Fibroblast of skin of back (primary cell): ENCODE results near the gene TPD52L2.
"Not testable (repeated sequence)": the region's sequence is repeated elsewhere in the genome, so short reads cannot be mapped to it uniquely, and the experiment has no call there.

Source experiments
- DNase-seq: peaks from one replicate; pipeline ENCODE4 v3.0.0-alpha.2; 2013

The TPD52L2 gene

DNA sequence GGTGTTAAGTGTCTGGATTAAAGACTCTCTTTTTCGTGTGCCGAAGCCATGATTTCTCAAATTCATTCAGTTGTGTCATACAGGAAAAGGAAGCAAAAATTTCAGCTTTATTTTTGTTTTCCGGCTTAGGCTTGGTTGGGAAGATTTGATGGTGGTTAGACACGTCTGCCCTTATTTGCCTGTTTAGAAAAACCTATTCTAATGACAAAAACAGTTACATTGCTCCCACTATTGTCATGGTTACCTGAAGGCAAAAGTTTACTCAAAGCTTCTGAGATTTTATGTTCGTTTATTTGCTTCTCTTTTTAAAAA, 30.8 kb downstream of the TPD52L2 start:
- DNase-seq, result no peak

DNA sequence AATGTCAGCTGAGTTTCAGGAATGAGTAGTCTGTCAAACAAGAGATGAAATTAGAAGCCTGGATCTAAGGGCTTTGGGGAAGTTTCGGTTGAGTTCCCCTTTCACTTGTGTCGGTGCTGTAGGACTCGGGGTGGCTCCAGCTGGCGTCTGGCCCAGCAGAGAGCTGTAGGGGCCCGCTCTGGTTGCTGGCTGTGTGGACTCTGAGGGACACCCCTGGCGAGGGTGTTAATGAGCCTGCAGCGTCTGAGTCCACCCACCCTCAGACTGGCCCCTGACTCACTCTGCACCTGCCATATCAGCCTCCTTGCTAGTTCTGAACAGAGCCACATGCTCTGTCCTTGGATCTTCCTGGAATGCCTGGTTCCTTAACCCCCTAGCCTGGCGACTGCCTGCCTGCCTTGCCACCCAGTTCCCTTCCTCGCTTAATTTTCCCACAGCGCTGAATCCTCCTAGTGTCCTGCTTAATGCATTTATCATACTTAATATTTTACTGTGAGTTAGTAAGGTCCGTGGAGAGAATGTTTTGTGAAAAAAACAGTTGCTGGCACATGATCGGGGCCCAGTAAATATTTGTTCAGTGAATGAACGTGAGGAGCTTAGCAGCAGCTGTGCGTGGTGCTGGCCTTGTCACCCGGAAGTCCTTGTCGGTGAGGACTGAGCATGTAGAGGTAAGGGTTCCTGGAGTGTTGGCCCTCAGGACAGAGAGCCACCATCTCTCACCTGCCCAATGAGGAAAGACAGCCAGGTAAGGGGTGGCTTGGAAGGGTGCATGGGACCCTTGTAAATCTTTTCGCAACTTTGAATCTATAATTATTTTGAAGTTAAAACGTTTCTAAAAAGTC, 31.4 kb downstream of the TPD52L2 start:
- no peak for DNase-seq

DNA sequence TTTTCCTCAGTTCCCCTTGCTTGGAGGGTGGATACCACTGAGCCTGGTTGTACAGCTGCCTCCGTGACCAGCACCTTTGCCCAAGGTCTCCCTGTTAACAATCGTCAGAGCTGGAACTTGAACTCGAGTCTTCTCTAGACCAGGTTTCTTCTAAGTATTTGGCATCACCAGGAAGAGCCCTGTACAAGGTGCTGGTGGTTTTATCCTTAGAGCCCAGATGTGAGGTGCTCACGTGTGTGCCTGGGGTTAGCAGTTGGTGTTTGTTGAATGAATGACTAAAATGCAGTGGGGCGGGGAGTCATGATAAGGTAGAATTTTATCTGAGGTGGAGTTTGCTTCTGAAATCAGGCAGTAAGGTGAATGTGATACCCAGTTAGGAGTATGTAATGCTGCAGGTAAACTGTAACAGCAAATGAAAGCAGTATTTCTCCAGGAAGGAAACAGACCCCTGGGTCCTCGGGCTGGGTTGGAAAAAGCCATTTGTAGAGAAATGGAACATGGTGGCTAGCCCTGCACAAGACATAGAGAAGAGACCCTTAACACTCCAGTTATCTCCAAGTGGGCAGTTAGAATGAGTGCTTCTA, 33.0 kb downstream of the TPD52L2 start:
- DNase-seq, result no peak

DNA sequence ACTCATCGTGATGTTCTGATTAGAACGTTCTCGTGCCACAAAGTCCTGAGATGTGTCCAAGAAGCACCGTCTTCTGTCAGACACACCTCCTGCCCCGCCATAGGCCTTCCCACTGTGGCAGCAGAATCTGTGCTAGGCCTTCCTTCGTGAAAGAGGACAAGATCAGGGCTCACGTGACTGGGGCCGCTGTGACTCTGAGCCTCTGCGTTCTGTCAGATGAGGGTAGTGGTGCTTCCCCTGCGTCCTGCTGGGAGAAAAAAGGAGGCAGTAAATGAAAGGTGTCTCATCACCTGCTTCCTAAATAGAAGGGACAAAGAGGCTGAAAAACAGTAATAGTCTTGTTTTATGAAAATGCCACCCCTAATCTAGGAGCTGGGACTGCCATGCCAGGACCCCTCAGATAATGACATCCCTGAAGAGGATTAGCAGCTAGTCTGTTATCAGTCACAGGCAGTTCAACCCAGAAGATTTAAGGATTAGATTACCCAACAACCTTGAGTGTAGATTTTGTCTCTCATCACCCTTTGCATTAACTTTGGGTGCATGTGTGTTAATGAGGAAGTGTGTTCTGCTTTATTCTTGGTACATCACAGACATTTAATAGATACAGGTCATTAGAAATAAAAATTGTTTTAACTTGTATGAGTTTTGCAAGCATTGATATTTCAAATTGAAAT, 34.0 kb downstream of the TPD52L2 start:
- no peak for DNase-seq

DNA sequence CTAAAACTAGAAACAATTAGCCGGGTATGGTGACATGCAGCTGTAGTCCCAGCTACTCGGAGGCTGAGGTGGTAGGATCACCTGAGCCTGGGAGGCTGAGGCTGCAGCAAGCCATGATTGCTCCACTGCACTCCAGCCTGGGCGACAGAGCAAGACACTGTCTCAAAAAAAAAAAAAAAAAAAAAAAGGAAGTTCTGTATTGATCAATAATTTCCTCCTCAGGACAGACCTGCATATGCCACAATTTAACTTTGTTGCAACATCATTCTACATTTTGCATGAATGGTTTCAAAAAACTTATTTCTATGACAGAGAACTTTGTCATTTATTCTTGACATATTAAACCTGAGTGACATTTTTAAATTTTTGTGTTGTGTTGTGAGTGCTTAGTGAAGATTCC, 35.3 kb downstream of the TPD52L2 start:
- DNase-seq, result no peak

DNA sequence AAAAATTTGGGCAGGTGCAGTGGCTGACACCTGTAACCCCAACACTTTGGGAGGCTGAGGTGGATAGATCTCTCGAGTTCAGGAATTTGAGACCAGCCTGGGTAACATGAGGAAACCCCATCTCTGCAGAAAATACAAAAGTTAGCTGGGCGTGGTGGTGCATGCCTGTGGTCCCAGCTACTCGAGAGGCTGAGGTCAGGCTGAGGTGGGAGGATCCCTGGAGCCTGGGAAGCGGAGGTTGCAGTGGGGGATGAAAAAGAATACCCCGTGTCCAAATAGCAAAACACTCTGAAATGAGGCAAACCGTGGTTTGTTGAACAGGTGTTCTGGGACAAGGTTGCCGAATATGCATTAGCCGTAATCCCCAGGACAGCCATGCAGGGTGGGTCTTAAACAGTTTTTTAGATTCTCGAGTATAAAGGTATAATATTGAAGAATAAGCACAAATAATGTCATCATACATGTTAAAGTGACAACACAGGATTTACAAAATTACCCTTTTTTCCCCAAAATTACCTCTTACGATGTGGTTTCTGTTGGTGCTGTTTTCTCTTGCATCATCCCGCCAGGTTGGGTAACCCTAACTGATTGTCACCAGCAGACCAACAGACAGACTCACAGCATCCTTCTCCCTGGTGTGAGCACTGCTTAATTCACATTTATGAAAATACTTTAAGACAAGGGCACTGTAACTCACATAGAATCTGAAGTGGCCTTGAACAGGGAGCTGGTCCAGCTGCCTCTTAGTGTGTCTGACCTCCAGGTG, 38.9 kb downstream of the TPD52L2 start:
- DNase-seq, result no peak

DNA sequence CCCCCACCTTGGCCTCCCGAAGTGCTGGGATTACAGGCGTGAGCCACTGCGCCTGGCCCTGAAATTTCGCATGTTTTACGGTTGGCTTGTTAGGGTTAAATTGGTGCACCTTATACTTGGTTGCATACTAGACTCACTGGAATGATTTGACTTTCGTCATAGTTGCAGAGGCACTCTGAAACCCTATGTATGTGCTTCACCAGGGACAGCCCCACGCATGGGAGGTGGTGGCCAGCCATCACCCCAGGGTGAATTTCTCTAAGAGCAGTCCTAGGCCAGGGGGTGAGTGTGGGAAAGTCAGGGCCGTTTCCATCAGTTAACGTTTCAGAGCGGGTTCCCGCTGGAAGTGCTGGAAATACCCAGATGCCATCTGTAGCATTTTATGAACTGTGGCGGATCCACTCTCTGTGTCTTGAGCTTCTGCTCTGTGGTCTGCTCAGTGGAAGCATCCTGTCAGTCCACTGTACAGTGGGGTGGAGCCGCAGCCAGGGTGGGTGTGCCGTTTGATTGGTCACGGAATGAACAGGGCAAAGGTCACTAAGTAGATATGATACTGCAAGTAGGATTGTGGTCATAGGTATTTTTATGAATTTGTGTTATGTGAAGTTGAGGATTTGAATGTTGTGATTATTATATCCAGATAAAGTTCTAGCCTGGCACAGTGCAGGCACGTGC, 43.1 kb downstream of the TPD52L2 start:
- DNase-seq, result no peak

DNA sequence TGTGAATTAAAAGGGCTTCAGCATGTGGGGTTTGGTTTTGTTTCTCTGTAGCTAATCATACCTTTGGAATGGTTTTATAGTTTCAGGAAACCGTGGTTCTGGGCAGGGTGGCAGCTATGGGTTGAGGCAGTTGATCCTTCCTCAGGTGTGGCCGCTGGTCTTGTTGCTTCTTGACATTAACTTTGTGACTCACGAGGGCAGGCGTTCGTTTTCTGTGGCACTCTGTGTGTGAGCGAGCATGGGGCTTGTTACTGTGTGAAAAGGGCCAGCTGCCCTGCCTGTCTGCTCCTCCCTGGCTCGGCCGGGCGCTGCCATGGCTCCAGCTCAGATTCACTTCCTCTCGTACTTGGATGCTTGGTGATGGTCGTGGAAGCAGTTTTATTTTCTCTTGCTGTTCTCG, 46.1 kb downstream of the TPD52L2 start:
- DNase-seq, result no peak

DNA sequence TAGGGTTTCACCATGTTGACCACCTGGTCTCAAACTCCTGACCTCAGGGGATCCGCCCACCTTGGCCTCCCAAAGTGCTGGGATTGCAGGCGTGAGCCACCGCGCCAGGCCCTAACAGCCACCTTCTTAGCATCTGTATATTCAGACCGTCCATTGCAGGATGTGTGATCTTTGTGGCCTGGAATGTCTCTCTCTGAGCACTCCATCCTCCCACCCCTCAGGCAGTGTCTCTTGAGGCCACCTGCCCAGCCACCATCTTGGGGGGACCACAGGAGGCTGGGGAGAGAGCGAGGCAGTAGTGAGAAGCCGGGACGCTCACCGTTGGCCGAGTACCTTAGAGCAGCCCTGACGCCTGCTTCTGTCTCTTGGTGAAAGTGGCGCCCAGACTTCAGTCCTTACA, 48.7 kb downstream of the TPD52L2 start:
- DNase-seq, result no peak

DNA sequence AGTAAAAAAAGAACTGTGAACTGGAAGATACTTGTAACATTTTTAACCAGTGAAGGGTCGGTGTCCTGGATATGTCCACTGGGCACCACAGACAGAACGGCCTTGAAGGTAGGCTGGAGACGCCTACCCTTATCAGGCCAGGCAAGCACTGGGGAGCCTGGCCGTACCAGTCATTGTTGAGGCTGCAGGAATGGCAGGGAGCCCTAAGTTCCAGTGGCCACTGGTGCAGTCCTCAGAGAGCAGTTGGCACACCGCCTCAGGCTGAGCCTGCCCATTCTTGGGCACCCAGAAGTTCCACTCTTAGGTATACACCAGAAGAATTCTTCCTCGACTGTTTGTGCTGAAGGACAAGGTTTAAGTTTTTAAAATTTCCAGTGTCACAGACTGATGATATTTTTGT, 50.4 kb downstream of the TPD52L2 start:
- DNase-seq, result no peak

DNA sequence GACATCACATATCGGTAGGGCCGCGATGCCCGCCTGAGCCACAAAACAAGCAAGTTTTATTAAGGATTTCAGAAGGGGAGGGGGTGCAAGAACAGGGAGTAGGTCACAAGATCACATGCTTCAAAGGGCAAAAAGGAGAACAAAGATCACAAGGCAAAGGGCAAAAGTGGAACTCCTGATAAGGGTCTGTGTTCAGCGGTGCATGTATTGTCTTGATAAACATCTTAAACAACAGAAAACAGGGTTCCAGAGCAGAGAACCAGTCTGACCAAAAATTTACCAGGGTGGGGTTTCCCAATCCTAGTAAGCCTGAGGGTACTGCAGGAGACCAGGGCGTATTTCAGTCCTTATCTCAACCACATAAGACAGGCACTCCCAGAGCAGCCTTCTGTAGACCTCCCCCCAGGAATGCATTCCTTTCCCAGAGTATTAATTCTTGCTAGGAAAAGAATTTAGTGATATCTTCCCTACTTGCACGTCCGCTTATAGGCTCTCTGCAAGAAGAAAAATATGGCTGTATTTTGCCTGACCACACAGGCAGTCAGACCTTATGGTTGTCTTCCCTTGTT, 51.4 kb downstream of the TPD52L2 start:
- peak; percentile 37 for DNase-seq

DNA sequence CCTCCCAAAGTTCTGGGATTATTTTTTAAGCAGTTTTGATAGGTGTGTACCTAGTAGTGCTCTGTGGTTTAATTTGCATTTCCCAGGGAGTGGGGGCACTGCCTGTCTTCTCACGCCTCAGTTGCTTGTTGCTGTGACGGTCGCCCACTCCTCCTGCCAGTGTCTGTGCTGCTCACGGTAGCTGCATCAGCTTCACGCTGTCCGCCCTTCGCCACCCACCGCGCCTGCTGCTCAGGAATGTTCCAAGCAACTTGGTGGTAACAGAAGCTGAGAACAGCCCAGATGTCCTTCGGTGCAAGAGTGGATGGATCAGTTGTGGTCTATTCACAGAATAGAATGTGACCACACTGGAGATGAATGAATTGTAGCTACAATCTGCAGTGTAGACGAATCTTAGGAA, 52.7 kb downstream of the TPD52L2 start:
- no peak for DNase-seq

DNA sequence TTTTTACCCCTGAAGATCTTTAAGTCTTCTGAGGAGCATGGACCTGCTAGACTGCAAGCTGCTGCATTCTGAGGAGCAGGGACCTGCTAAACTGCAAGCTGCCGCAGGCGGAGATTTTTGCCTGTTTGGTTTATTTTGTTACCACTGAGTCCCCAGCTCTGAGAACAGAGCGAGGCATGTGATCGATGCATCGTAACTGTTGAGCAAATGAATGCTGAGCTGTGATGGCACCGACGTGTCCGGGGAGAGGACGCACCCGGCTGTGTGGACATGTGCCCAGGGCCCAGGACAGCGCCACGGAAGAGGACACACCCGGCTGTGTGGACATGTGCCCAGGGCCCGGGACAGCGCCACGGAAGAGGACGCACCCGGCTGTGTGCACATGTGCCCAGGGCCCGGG, 54.1 kb downstream of the TPD52L2 start:
- no peak for DNase-seq

DNA sequence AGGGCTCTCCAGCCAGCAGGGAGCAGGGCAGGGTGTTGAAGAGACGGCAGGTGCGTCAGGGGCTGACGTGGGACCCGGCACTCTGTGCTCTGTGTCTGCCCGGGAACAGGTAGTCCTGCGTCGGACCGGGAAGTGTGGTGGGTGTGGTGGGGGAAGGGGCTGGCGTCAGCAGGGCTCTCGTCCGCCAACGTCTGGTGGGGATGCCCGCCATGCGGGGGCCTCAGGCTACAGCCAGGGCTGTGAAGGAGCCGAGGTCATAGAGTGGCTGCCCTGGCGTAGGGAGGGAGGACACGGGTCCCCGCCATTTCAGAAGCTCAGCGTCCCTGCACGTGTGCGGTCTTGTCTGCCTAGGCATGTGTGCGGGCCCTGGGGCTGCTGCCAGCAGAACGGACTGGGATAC, 55.2 kb downstream of the TPD52L2 start:
- DNase-seq, result no peak

DNA sequence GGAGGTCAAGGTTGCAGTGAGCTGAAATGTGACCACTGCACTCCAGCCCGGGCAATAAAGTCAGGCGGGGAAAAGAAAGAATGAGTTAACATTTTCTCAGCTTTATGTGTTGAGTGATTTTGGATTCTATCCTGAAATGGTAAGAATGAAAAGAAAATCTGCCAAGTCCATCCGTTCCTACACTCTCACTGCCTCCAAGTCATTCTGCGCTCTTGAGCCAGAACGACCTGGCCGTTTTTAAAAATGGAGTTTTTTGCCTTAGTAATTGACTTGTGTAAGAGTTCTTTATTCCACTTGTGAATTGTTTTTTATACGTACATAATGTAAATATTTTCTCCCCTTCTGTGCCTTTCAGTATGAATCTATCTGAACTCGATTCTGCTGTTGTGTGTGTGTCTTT, 58.6 kb downstream of the TPD52L2 start:
- no peak for DNase-seq

DNA sequence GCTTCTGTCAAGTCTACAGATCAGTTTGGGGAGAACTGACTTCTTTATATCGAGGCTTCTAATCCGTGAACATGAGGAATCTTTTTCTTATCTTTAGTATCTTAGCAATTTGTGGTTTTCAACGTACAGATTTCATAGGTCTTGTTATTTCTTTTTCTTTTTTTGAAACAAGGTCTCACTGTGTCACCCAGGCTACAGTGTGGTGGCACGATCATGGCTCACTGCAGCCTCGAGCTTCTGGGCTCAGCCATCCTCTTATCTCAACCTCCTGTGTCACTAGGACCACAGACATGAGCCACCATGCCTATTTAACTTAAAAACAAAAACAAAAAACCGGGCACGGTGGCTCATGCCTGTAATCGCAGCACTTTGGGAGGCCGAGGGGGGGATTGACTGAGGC, 59.2 kb downstream of the TPD52L2 start:
- DNase-seq, result no peak

DNA sequence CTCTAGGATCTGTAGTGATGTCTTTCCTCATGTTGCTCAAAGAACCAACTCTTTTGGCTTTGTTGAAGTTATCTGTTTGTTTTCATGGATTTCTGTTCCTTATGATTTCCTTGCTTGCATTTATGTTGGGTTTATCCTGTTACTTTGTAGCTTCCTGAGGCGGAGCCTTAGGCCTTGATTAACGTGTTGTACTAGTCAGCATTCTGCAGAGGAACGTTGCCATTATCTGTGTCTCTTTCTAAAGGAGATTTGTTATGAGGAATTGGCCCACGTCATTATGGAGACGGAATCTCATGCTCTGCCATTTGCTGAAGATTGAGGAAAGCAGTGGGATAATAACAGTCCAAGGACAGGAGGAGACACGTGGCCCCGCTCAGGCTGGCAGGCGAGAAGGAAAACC, 61.2 kb downstream of the TPD52L2 start:
- DNase-seq, result no peak

DNA sequence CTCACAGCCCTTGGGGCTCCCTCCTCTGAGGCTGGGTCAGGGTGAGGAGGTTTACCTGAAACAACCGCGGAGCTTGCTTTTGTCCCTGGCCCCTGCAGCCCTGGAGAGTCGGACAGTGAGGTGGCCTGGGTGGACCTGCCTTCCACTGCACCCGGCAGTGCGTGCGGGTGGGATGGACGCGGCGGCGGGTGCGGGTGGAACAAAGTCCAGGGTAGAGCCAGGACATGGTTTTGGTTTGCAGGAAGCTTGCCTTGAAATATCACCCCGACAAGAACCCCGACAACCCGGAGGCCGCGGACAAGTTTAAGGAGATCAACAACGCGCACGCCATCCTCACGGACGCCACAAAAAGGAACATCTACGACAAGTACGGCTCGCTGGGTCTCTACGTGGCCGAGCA, 64.0 kb downstream of the TPD52L2 start:
- DNase-seq, result no peak

DNA sequence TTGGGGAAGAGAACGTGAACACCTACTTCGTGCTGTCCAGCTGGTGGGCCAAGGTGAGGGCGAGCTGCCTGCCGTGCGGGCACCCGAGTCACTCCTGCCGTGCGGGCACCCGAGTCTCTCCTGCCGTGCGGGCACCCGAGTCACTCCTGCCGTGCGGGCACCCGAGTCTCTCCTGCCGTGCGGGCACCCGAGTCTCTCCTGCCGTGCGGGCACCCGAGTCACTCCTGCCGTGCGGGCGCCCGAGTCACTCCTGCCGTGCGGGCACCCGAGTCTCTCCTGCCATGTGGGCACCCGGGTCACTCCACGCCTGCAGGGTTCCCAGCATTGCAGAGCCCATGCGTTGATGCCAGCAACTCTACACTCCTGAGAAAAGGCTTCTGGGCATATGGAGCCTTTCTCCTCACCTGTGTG, 64.4 kb downstream of the TPD52L2 start:
- not testable (repeated sequence) for DNase-seq

DNA sequence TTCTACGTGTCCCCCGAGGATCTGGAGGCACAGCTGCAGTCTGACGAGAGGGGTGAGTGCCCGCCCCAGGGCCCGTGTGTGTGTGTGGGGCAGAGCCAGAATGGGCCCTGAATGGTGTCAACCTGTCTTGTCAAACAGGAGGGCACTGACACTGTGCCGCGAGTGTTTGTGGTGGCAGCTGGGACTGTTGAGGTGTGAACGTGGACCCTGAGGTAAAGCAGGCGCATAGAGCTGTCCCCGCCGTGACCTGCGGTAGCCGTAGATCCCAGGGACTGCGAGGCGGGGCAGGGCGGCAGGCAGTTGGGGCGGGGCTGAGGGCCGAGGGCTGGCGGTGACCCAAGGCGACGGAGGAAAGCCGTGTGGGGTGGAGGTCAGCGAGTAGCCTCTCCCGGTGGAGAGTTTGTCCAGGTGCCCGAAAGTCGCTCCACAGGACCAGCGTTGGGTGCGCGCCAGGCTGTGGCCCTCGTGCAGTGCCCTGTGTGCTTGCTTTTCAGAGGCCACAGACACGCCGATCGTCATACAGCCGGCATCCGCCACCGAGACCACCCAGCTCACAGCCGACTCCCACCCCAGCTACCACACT, 66.0 kb downstream of the TPD52L2 start:
- DNase-seq, result no peak

DNA sequence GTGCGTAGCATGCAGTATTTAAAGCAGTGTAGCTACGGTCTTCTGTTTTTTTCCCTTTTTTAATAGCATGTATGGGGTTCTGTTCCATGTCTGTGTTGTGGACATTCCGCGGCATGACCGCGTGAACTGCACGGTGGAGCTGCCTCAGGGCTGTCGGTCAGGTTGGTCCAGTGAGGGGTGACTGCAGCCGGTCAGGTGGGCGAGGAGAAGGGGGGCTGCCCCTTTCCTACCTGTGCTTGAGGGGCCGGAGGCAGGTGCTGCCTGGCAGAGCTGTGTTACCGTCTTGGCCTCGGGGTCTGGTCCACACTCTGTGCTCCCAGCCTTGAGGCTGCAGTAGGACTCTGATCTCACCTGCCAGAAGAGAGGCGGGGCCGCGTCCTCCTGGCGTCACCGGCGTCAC, 66.7 kb downstream of the TPD52L2 start:
- no peak for DNase-seq

DNA sequence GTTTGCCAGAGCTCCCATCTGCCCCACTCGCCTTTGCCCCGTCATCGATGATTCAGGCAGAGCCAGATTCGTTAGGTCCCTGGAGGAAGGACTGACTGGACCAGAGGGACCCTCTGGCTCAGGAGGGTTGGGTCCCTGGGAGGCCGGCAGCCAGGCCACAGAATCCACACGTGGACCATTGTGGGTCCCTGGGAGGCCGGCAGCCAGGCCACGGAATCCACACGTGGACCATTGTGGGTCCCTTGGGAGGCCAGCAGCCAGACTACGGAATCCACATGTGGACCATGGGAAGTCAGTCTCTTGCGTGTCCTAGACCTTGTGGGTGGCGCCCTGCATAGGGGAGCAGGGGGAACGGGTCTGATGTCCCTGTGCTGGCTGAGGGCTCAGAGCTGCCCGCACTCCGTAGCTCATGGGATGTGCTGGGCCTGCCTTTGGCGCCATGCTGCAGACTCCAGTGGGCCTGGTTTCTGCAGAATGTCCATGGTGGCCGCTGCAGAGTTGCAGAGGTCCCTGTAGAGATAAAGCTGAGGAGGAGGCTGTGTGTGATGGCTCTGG, 67.6 kb downstream of the TPD52L2 start:
- no peak for DNase-seq
